GM18508 (cell line): ENCODE results near the gene HERC2.

Experiments
- ATAC-seq: cut with Tn5 transposase; IDR thresholded peaks from one replicate; pipeline ENCODE4 v1.9.1; 2021; ENCODE audit warnings: moderate number of reproducible peaks; ENCODE audit not compliant: insufficient read depth, unreplicated experiment

HERC2 gene

DNA sequence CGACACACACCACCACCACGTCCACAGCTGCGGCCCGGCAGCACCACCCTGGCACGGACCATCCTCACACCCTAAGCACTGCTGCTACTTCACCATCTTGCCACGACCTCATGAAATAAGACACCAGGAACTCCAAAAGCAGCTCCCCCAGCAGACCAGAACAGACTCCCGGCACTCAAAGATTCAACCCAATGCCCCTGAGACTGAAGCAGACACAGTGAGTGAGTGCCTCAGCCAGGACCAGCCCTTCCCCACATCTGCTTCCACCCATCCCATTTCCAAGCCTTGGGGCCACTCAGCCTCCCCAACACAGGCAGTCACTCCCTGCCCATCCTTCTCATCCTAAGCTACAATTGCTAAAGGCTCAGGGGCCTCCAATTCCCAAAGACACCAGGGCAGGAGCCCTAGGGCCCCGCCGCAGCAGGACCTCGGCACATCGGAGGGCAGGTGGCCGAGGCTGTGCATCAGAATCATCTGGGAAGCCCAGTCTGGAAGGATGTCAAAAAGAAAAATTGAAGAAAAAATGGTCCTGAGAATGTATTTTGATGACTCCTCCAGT is 204.5 kb downstream of the HERC2 start:
- no peak for ATAC-seq

GRCh38 chr15:28116521-28117431 is 205.2 kb downstream of the HERC2 start:
- no peak for ATAC-seq

GRCh38 chr15:28115871-28116270 is 206.1 kb downstream of the HERC2 start:
- ATAC-seq: no peak

DNA sequence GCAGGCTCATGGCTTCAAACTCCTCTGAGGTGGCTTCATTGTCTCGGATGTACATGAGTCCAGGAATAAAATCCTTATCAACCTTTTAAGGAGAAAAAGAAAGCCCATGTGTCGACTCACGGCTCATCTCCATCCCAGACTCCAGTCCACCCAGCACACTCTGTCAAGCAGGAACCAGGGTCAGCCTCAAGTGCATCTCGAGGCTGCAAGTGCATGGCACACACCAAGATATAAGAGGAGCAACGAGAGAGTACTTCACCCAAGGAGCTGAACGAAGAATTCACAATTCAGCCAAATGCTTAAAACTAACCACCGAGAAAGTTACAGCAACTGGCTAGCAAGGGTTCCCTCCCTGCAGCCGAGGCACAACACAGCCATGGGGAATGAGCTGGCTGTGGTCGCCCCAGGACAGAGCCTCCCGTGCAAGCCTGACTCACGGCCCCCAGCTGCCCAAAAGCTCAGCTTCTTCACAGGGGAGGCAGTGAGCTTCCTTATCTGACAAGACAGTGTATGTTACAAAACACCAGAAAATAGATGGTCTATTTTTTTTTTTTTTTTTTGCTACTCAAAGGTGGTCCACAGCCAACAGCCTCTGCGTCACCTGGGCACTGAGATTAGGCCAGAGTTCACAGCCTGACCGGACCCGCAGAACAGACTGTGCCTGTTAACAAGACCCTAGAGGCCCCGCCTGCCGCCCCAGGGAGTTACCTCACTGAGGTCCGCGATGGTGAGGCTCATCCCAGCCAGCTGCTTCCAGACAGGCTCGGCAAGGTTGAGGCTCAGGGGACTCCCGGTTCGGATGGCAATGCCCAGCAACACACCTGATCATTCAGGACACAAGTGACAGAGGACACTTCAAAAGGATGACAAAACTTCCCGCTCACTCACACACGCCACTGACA is 207.0 kb downstream of the HERC2 start:
- no peak for ATAC-seq

GRCh38 chr15:28114114-28114455 is 207.9 kb downstream of the HERC2 start:
- ATAC-seq: no peak

- no peak for ATAC-seq
These were observed 208.4 kb downstream of the HERC2 start for GRCh38 chr15:28113394-28114113.

GRCh38 chr15:28112962-28113361 is 209.0 kb downstream of the HERC2 start:
- no peak for ATAC-seq

GRCh38 chr15:28112101-28112760 is 209.7 kb downstream of the HERC2 start:
- no peak for ATAC-seq

DNA sequence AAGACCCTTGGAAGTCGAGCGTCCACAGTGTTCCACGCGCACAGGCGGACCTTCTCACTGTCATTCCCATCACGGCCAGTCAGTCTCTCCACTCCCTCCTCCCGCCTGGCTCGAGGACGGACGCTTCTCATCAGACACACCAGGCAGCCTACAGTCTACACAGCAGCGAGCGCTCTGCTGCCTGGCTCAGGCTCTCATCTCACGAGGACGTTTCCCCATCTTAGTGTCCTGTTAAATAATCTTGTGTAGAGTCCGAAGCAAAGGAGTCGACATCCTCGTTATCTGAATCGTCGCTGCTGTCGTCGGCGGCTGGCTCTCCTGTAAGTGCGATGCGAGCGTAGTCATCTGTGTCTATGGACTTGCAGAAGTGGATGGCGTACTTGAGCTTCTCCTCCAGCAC is 210.4 kb downstream of the HERC2 start:
- ATAC-seq: no peak

DNA sequence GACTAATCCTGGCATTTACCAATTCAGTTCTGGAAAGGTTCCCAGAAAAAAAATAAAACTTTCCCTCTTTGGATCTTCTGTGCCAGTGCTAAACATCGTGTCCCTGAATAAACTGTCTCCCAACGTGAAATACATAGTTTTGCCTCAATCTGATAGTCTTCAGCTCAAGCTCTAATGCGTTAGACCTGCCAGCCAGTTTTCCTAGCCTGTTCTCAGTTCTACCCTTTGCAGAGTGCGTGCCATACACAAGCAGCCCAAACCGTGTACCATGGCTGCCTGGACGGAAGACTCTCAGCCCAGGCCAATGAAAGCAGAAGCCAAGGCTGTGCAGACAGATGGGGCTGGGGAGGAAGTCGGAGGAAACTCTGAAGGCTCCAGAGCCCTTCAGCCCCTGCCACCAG is 211.5 kb downstream of the HERC2 start:
- no peak for ATAC-seq

DNA sequence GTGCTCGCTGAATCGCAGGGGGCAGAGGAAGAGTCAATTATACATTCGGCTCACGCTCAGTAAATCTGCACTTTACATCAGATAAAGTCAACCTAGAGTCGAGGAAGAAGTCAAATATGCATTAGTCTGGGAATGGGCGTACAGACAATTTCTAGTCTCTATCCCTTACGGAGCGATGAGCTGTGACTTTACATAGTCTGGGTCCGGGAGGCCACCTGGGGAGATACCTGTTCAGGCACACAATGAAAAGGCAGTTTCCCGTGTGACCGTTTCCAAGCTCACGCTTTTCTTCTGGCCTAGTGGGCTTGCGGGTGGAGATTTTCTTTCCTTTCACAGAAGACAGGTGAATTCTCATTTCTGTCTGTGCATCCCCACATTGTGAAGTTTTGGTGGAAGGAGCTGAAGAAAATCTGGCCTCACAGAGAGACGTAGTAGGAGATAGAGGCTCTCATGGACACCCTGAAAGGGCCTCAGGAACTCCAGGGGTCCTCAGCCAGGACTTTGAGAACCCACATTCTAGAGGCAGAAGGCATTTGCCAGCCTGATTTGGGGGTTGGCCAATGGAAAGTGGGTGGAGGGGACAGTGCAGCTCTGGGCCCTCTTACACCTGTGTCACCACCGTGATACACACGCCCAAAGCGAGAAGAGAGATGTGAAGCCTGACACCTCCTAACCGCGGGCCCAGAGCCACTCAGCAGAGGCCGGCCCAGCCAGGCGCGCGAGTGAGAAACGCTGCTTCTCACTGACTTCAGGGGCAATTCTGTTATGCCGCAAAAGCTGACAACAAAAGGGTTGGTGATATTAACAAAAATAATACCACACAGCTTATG is 212.1 kb downstream of the HERC2 start:
- ATAC-seq: no peak

GRCh38 chr15:28107904-28108275 is 214.1 kb downstream of the HERC2 start:
- no peak for ATAC-seq

DNA sequence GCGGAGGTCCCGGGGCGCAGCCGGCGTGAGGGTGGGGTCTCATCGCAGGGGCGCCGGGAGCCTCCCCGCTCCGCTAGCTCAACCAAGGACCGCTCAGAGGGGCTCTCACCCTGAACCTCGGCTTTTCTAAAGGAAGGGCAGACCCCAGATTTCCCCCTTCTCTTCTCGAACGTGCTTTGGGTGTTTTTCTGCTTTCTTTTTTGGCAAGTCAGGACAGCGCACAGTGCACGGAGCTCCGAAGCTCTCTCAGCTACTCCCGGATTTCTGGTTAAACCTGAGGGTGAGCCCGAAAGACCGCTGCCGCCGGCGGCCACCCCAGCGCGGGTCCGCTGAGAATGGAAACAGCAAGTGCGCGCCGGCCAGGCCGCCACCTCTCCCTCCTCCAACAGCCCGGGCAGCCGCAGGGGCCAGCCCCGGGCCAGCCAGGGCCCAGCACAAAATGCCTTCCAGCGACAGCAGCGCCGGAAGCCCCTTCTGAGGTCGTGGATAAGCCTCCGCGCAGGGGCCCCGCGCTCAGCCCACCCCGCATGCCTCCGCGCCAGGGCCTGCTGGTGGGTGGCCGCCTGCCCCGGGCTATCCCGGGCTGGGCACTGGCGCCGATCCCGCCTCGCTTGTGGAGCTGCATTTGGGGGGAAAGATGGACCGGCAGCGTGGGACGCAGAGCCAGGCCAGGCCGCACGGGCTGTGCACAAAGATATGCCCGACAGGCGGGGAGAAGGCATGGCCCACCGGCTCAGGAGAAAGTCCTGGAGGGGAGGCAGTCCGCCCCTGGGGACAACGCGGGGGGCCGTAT is 214.7 kb downstream of the HERC2 start:
- ATAC-seq: no peak

GRCh38 chr15:28106294-28107110 is 215.5 kb downstream of the HERC2 start:
- ATAC-seq: no peak

DNA sequence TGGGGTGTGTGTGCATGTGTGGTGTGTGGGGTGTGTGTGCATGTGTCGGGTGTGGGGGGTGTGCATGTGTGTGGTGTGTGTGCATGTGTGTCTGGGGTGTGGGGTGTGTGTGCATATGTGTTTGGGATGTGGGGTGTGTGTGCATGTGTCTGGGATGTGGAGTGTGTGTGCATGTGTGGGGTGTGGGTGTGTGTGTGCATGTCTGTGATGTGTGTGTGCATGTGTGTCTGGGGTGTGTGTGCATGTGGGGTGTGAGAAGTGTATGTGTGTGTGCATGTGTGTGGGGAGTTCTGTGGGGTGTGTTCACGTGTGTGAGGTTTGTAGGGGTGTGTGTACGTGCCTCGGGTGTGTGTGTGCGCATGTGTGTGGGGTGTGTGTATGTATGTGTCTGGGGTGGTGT is 216.2 kb downstream of the HERC2 start:
- ATAC-seq: no peak

GRCh38 chr15:28105224-28105791 is 216.7 kb downstream of the HERC2 start:
- ATAC-seq: no peak

DNA sequence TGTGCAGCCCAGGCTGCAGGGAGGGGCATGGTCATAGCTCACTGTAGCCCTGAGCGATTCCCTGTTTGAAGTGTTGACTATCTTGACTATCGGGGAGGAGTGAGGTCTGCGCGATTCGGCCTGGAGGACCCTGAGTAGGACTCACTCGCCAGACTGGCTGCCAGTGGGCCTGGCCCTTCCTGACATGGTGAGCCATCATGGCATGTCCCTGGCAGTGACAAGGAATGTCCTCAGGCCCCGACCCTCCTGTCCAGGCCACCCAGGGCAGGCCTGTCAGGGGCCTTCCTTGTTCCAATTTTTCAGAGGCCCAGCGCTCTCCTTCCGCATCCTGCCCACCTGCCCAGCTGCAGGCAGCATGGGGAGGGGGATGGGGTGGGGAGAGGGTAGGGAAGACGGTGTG is 217.7 kb downstream of the HERC2 start:
- no peak for ATAC-seq
